ENCODE measurements around the gene CCDC80.

Gene CCDC80

DNA sequence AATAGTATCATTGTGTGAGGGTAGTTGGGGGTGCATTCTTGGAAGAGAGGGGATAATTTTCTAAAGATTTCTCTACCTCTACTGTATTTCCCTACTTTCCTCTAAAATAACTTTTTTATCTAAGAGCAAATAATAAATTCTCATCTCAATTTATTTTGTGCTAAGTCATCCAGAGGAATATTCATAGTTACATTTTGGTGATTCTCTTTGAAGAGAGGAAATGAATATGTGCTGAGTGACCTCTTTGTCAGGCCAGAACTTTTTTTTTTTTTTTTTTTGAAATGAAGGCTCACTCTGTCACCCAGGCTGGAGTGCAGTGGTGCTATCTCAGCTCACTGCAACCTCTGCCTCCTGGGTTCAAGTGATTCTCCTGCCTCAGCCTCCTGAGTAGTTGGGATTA, 15.1 kb upstream of the CCDC80 start:
- no peak for DNase-seq

GRCh38 chr3:112654979-112655378, 14.0 kb upstream of the CCDC80 start:
- DNase-seq, result no peak

DNA sequence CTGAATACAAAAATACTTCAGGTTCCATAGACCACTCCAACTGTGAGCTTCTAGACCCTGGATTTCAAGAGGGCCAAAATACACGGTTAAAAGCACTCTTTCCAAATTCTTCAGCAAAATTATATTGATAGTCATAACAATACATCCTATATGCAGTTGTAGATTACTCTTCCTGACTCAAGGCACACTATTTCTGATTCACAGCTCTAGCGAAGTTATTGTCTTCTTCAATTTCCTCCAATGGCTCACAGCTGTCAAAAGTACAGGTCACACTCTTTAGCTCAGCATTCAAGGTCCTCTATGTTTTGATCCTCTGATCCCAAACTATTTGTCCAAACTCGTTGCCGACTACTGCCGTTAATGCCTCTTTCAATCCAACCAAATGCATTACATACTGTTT, 13.5 kb upstream of the CCDC80 start:
- no peak for DNase-seq

GRCh38 chr3:112653881-112654300, 12.9 kb upstream of the CCDC80 start:
- DNase-seq, result no peak

GRCh38 chr3:112653209-112653871, 12.4 kb upstream of the CCDC80 start:
- no peak for DNase-seq

DNA sequence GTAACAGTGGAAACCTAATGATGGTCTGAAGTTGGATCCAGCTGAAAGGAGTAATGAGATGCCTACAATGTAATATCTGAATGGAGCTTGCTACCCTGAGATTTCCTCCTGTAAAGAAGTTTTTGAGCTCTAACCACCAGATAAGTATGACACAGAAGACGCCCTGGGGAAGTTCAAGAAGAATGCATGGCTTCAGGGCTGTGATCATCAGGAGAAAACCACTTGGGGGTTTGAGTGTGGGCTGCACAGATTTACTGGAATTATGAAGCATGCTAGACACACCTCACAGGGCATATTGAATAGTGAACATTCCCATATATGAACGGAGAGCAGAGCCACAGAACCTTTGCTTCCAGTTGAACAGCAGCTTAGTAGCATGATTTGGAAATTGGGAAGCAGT, 10.6 kb upstream of the CCDC80 start:
- DNase-seq, result no peak

DNA sequence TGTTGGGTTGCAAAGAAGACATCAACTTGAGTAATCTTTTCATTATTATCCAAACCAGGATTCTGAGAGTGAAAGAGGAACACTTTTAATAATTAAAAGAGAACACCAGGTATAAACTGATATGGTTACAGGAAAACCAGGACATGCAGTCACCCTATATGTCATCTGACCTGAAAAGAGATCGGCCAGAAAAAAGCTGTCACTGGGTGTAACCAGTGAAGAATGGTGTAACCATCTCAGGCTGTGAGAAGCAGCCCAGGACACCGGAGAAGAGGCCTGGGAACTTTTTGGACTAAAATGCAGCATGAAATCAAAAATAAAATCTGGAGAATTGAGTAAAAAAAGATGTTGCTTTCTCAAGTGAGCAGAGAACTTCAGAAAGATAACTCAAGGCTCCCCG, 10.1 kb upstream of the CCDC80 start:
- DNase-seq, result no peak

DNA sequence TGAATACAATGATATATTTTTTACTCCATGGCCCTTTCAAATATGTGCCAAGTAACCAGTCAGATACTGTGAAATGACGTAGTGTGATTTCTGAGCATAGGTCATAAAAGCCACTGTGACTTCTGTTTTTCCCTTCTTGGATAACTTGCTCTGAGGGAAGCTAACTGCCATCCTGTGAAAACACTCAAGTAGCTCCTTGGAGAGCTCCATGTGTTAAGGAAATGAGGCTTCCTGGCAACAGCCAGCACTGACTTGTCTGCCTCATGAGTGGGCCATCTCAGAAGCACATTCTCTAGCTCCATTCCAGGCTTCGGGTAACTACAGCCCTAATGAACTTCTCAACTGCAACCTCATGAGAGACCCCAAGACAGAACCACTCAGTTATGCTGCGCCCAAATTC, 9.5 kb upstream of the CCDC80 start:
- DNase-seq, result no peak

DNA sequence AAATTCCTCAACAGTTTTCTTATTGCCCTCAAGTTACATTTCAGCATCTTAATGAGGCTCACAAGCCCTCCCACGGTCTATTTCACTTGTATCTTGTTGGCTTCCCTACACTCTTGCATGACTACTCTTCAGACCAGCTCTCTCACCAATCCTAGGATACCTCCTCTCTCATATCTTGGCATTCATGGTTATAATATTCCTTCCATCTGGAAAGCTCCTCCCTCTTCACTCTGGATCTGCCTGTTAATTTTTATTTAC, 8.5 kb upstream of the CCDC80 start:
- no peak for DNase-seq

- no peak for DNase-seq
Observed at GRCh38 chr3:112647122-112647521, 6.2 kb upstream of the CCDC80 start.

- DNase-seq, result no peak
Observed at GRCh38 chr3:112646623-112647022, 5.7 kb upstream of the CCDC80 start.

GRCh38 chr3:112644453-112644852, 3.5 kb upstream of the CCDC80 start:
- no peak for DNase-seq

DNA sequence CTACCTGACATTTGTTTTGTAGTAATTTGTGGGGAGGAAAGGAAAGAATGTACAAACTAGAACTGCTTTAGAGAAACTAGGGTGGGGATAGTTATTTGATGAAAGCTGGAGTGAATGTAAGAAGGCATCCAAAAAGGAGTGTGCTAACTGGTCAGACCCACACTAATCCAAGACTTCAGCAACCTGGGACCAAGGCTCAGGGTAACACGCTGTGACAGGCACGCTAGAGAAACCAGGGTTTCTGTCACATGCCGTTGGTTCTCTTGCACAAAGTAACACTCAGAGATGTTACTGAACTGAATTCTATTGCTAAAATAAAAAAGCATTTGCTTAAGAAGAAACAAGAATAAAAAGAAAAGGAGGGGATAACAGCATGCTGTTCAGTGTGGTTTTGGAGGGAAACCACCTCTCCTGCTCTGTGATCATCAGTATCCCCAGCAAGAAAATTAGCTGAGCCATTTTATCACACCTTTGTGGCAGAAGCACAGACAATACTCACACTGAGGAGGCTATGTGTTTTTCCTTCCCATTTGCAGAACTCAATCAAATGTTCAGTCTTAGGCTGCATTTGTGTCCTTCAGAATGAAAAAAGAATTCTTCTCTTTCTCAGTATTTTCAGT, 2.8 kb upstream of the CCDC80 start:
- no peak for DNase-seq

DNA sequence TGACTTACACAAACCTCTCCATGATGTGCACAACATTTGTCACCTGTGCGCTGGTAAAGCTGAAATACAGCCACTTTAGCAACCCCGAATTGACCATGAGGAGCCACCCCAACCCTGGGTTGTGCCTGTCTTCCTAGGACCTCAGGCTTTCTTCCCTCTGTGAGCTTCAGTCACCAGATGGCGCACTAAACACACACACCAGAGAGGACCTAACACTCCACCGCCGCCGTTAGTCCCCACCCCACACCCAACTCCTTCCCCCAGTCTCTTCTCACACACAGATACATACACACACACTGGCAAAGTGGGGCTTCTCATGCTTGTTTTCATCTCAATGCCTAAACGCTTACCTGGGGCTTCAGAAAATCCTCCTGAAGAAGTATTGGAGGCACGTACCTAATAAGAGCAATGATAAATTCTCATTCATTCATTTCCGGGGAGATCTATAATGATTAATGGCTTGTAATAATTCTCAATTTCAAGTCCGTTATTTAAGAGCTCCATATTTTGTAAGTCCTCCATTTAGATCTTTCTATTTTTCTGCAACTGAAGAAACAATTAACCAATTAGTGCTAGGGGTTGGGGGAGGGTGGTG, 2.1 kb upstream of the CCDC80 start:
- DNase-seq, result peak; percentile 92

- DNase-seq, result no peak
Observed at GRCh38 chr3:112640276-112640929, 540 bp downstream of the CCDC80 start.

GRCh38 chr3:112639455-112640225, 1.3 kb downstream of the CCDC80 start:
- no peak for DNase-seq

DNA sequence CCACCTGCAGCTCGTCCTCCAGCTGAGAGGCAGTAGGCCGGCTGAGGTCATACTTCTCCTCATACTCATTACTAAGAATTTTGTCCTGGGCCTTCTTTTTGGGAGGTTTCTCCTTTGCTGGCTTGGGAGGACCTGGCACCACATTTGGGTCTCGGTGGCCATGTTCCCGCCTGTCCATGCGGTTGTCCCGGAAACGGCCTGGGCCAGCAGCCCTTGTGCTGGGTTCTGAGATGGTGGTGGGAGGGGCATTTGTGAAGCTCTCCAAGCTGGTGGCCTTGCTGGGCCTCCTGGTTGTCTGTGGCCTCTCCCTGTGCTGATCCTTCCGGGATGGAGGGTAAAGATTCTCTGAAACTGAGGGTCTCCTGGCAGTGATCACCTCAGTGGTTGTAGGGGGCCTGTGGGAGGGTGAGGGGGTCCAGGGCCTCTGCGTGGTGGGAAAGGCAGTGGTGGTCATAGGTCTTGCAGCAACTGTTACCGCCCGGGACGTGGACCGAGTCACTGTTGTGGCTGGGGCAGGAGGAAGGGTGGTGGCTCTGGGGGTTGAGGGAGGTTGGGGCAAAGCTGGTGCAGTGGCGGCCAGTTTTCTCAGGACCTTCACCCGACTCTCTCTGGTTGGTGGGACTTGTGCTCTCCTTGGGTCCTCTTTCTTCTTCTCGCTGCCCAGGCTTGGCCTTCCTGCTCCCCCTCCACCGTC, 2.5 kb downstream of the CCDC80 start:
- no peak for DNase-seq

- DNase-seq, result no peak
Observed at GRCh38 chr3:112637700-112638099, 3.2 kb downstream of the CCDC80 start.

- DNase-seq, result no peak
Observed at GRCh38 chr3:112635674-112636073, 5.3 kb downstream of the CCDC80 start.

DNA sequence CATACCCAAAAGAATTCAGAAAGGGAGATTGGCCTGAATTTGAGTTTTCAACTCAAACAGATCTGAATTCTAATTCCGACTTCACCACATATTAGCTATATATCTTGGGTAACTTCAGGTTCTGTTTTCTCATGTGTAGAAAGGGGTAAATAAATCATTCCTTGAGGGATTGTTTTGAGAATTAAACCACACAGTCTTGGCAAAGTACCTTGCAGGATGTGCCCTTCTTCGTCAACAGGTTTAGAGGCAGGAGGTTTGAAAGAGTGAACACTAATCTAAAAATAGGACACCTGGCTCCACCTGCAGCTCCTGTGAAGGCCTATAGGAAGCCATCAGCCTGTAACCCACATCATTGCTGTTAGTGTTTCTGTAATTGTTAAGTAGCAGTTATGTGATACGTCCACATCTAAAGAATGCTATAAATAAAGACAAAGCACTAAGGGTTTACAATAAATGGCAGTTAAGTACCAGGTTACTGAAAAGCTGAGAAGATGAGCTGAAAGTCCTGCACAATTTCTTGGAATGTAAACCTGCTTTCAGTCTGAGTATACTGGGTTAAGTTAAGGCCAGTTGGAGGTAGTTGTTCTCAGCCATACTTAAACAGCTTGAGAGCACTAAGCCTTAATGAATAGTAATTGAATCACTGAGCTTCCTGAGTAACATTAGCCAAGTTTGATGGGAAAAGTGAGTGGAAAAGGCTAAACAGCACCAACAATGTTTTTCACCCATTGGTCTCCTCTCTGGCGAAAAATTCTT, 6.0 kb downstream of the CCDC80 start:
- no peak for DNase-seq

DNA sequence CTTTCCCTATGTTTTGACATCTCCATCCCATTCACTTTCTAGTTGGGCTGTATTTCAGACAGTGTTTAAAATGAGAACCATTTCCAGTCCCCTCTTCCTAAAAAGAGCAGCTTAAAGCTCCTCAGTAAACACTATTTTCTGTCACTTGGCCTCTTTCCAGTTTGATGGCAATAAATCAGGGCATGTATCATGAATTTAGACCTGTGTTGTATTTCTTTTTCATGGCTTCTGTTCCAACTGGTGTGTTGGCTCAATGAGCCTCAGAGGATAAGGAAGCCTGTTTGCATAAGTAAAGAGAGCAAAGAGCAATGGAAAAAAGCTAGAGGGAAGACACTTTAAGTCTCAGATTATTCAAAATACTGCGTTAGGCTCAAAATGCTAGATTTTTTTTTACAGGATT, 7.2 kb downstream of the CCDC80 start:
- no peak for DNase-seq

GRCh38 chr3:112633191-112633590, 7.8 kb downstream of the CCDC80 start:
- no peak for DNase-seq

All from activated effector memory CD4-positive, alpha-beta T cell treated with anti-CD3 and anti-CD28 coated beads, Interleukin-2, amount 50 U/mL, for 16 hours (primary cell).